H9 (cell line): Measurements from ENCODE around the gene MAP2K1. TPM values are rescaled to one million over a fixed set of nuclear protein-coding genes. Genes with fewer than 3 reads are reported as not detected.

Experiments
- DNase-seq: peaks from one replicate; pipeline ENCODE4 v3.0.0-alpha.2; 2017
- H2AFZ ChIP-seq: one replicate; pipeline ENCODE4 v1.6.1; 2013; ENCODE audit warnings: mild to moderate bottlenecking, low read length, control low read depth, moderate library complexity
- H2AK5ac ChIP-seq: 2 replicates; pipeline ENCODE4 v1.6.1; 2013; ENCODE audit warnings: low read length, control low read depth, mixed read lengths; ENCODE audit not compliant: insufficient read length
- H2BK120ac ChIP-seq: one replicate; pipeline ENCODE4 v1.6.1; 2013; ENCODE audit warnings: low read depth, mild to moderate bottlenecking, low read length, control low read depth, inconsistent platforms; ENCODE audit not compliant: poor library complexity, severe bottlenecking
- H2BK12ac ChIP-seq: 2 replicates; pipeline ENCODE4 v1.6.1; 2013; ENCODE audit warnings: low read length, control low read depth, mixed read lengths, low read depth; ENCODE audit not compliant: insufficient read length
- H2BK15ac ChIP-seq: 2 replicates; pipeline ENCODE4 v1.6.1; 2013; ENCODE audit warnings: low read depth, low read length, control low read depth
- H2BK20ac ChIP-seq: one replicate; pipeline ENCODE4 v1.6.1; 2013; ENCODE audit warnings: low read depth, mild to moderate bottlenecking, low read length, control low read depth, inconsistent platforms; ENCODE audit not compliant: poor library complexity, severe bottlenecking
- H2BK5ac ChIP-seq: 2 replicates; pipeline ENCODE4 v1.6.1; 2013; ENCODE audit warnings: low read length, control low read depth, mixed read lengths; ENCODE audit not compliant: insufficient read length
- H3K14ac ChIP-seq: 2 replicates; pipeline ENCODE4 v1.6.1; 2013; ENCODE audit warnings: low read length, control low read depth; ENCODE audit not compliant: insufficient read depth
- H3K18ac ChIP-seq: 2 replicates; pipeline ENCODE4 v1.6.1; 2013; ENCODE audit warnings: low read depth, mild to moderate bottlenecking, mixed read lengths, low read length, control low read depth; ENCODE audit not compliant: insufficient read length
- H3K23ac ChIP-seq: 2 replicates; pipeline ENCODE4 v1.6.1; 2013; ENCODE audit warnings: low read length, control low read depth, mixed read lengths, low read depth; ENCODE audit not compliant: insufficient read length
- H3K23me2 ChIP-seq: 2 replicates; pipeline ENCODE4 v1.6.1; 2013; ENCODE audit warnings: low read depth, mild to moderate bottlenecking, mixed read lengths, low read length, control low read depth; ENCODE audit not compliant: insufficient read length, poor library complexity, severe bottlenecking
- H3K27ac ChIP-seq: 2 replicates; pipeline ENCODE4 v1.5.1; 2013; ENCODE audit warnings: low read length, control low read depth, mixed read lengths, low read depth; ENCODE audit not compliant: insufficient read length
- H3K27me3 ChIP-seq: 2 replicates; pipeline ENCODE4 v1.6.1; 2013; ENCODE audit warnings: low read length, control low read depth, inconsistent platforms; ENCODE audit not compliant: insufficient read depth
- H3K4ac ChIP-seq: 2 replicates; pipeline ENCODE4 v1.6.1; 2013; ENCODE audit warnings: low read depth, mild to moderate bottlenecking, control low read depth, inconsistent platforms, low read length, moderate library complexity
- H3K4me1 ChIP-seq: 2 replicates; pipeline ENCODE4 v1.6.1; 2013; ENCODE audit warnings: low read length, control low read depth, inconsistent platforms; ENCODE audit not compliant: insufficient read depth
- H3K4me2 ChIP-seq: 2 replicates; pipeline ENCODE4 v1.6.1; 2013; ENCODE audit warnings: low read length, control low read depth, mixed read lengths; ENCODE audit not compliant: insufficient read length, insufficient read depth
- H3K56ac ChIP-seq: 2 replicates; pipeline ENCODE4 v1.6.1; 2013; ENCODE audit warnings: low read depth, mild to moderate bottlenecking, mixed read lengths, low read length, control low read depth; ENCODE audit not compliant: insufficient read length
- H3K79me1 ChIP-seq: 2 replicates; pipeline ENCODE4 v1.6.1; 2013; ENCODE audit warnings: low read depth, mild to moderate bottlenecking, moderate library complexity, low read length, control low read depth, inconsistent platforms; ENCODE audit not compliant: insufficient read depth, poor library complexity, severe bottlenecking
- H3K79me2 ChIP-seq: 2 replicates; pipeline ENCODE4 v1.6.1; 2013; ENCODE audit warnings: low read length, control low read depth, inconsistent platforms; ENCODE audit not compliant: insufficient read depth
- H3K9ac ChIP-seq: 2 replicates; pipeline ENCODE4 v1.6.1; 2013; ENCODE audit warnings: low read length, control low read depth, mixed read lengths; ENCODE audit not compliant: insufficient read length; ENCODE audit errors: extremely low read depth
- H3K9me3 ChIP-seq: one replicate; pipeline ENCODE4 v1.6.1; 2013; ENCODE audit warnings: low read depth, low read length, inconsistent platforms; ENCODE audit not compliant: control insufficient read depth
- H3T11ph ChIP-seq: one replicate; pipeline ENCODE4 v1.6.1; 2013; ENCODE audit warnings: mild to moderate bottlenecking, low read length, control low read depth, inconsistent platforms
- H4K20me1 ChIP-seq: one replicate; pipeline ENCODE4 v1.6.1; 2013; ENCODE audit not compliant: control insufficient read depth, insufficient read length, insufficient read depth
- H4K5ac ChIP-seq: 2 replicates; pipeline ENCODE4 v1.6.1; 2013; ENCODE audit warnings: low read depth, mild to moderate bottlenecking, mixed read lengths, low read length, control low read depth; ENCODE audit not compliant: insufficient read length
- H4K8ac ChIP-seq: replicated peaks from 2 replicates; pipeline ENCODE4 v1.6.1; 2013; ENCODE audit warnings: low read length, control low read depth, mixed read lengths, low read depth; ENCODE audit not compliant: insufficient read length
- H4K91ac ChIP-seq: 2 replicates; pipeline ENCODE4 v1.6.1; 2013; ENCODE audit warnings: low read depth, mild to moderate bottlenecking, moderate library complexity, mixed read lengths, low read length, control low read depth; ENCODE audit not compliant: insufficient read length
- H3K27ac Mint-ChIP-seq, 3 experiments: 2 replicates in 2 of 3; 3 replicates in 1 of 3; pipeline ENCODE4 v1.8.0; 2020 to 2021; ENCODE audit warnings: mixed read lengths in 3 of 3, mild to moderate bottlenecking in 1 of 3, moderate library complexity in 1 of 3
- H3K27me3 Mint-ChIP-seq: 2 replicates; pipeline ENCODE4 v1.8.0; 2021; ENCODE audit warnings: low read depth, mild to moderate bottlenecking, moderate library complexity, mixed read lengths
- H3K36me3 Mint-ChIP-seq, 3 experiments: 2 replicates in 2 of 3; 3 replicates in 1 of 3; pipeline ENCODE4 v1.8.0; 2020 to 2021; ENCODE audit warnings: low read depth in 3 of 3, mixed read lengths in 3 of 3; ENCODE audit not compliant: insufficient read depth in 1 of 3
- H3K4me1 Mint-ChIP-seq, 2 experiments: 2 replicates each; pipeline ENCODE4 v1.8.0; 2020; ENCODE audit warnings: mixed read lengths in 2 of 2
- H3K4me3 Mint-ChIP-seq, 2 experiments: 2 replicates in 1 of 2; 3 replicates in 1 of 2; pipeline ENCODE4 v1.8.0; 2020 to 2021; ENCODE audit warnings: mild to moderate bottlenecking in 2 of 2, mixed read lengths in 2 of 2, moderate library complexity in 1 of 2
- H3K9me3 Mint-ChIP-seq, 2 experiments: 2 replicates in 1 of 2; 3 replicates in 1 of 2; pipeline ENCODE4 v1.8.0; 2020; ENCODE audit warnings: mild to moderate bottlenecking in 2 of 2, mixed read lengths in 2 of 2, moderate library complexity in 1 of 2
- CTCF ChIP-seq: fragments of 200-600 bp; sonication (generic); conservative IDR thresholded peaks from 3 replicates; pipeline ENCODE4 v1.8.0; 2021; ENCODE audit warnings: antibody characterized with exemption, mild to moderate bottlenecking
- WGBS: extraction: QIAGEN DNeasy Blood & Tissue Kit; methylation state at CpG from one replicate; pipeline ENCODE4 v1.1.7; 2013; ENCODE audit warnings: missing lambda C conversion rate, low lambda C conversion rate, mixed read lengths; ENCODE audit not compliant: insufficient read length; ENCODE audit errors: extremely low coverage; 5-methylcytosine and 5-hydroxymethylcytosine counted together
- total RNA-seq: library from RNA; stranded (reverse); gene quantifications from 2 replicates; pipeline ENCODE4 v1.2.1, GENCODE V29; 2021

Gene MAP2K1
- total RNA-seq, 1 experiment from 2014 or later = 50.8 TPM

GRCh38 chr15:66504563-66505429, 118.1 kb downstream of the MAP2K1 start, which contains the start of the genes RPL4 and ZWILCH:
TSS of gene RPL4 (minus strand) at chr15:66504855. CDS start at chr15:66504790, 65 bp downstream.
TSS of gene ZWILCH (plus strand) at chr15:66505326. CDS start at chr15:66505339, 13 bp downstream.
- H4K8ac ChIP-seq = no peak within 1 kb of the TSS
- no peaks in the 10 kb centered on the region; a peak in 2 of 5 replicates for H3K9me3 Mint-ChIP-seq

More at GRCh38 chr15:66504563-66505429, 118.1 kb downstream of the MAP2K1 start, which contains the start of the genes RPL4 and ZWILCH:
- H3K79me1 ChIP-seq = no peaks in the 10 kb centered on the region
- whole genome bisulfite sequencing = no CpG with 5 or more reads among the region's 46 CpGs
- peak within 1 kb of the TSS; percentile 47 for H3K27ac ChIP-seq
- H2BK20ac ChIP-seq = no peak within 1 kb of the TSS
- H4K91ac ChIP-seq = no peak within 1 kb of the TSS
- no peaks in the 10 kb centered on the region for H3K27me3 Mint-ChIP-seq
- H2AFZ ChIP-seq = no peak within 1 kb of the TSS
- no peaks in the 10 kb centered on the region for H3K4me1 ChIP-seq
- peak within 1 kb of the TSS; percentile 39 for H4K5ac ChIP-seq
- H3K36me3 Mint-ChIP-seq = peaks cover 45 to 60% (median 59%) of the 10 kb centered on the region in 3 experiments
- H3K4ac ChIP-seq = no peak within 1 kb of the TSS; the same call in 1 of the 2 replicates
- H3K14ac ChIP-seq = peak within 1 kb of the TSS; percentile 95
- no peak within 1 kb of the TSS for H3K23ac ChIP-seq
- no peak for TF ChIP-seq CTCF
- H3K23me2 ChIP-seq = no peaks in the 10 kb centered on the region
- H3K27me3 ChIP-seq = no peaks in the 10 kb centered on the region
- peak within 1 kb of the TSS; percentile 98 to 100 (median 100) for H3K27ac Mint-ChIP-seq
- H2AK5ac ChIP-seq = no peak within 1 kb of the TSS
- peak within 1 kb of the TSS; percentile 96 for H3K9ac ChIP-seq
- H3K56ac ChIP-seq = peak within 1 kb of the TSS; percentile 13
- peaks cover 22 to 32% of the 10 kb centered on the region in 2 experiments for H3K4me1 Mint-ChIP-seq
- H2BK15ac ChIP-seq = no peak within 1 kb of the TSS
- no peak within 1 kb of the TSS for H2BK120ac ChIP-seq
- no peak within 1 kb of the TSS for H2BK12ac ChIP-seq
- no peak within 1 kb of the TSS for H3T11ph ChIP-seq
- H3K4me2 ChIP-seq = peak within 1 kb of the TSS; percentile 87
- H3K9me3 ChIP-seq = no peaks in the 10 kb centered on the region
- H3K18ac ChIP-seq = peak within 1 kb of the TSS; percentile 92
- H3K79me2 ChIP-seq = peaks cover 31% of the 10 kb centered on the region; the same call in 1 of the 2 replicates
- H4K20me1 ChIP-seq = no peaks in the 10 kb centered on the region
- H2BK5ac ChIP-seq = peak within 1 kb of the TSS; percentile 3
- peak; percentile 75 for DNase-seq
- peak within 1 kb of the TSS; percentile 98 to 100 for H3K4me3 Mint-ChIP-seq
